ENCODE results near the gene RMI2. TPM values are rescaled to one million over a fixed set of nuclear protein-coding genes. Genes with fewer than 3 reads are reported as not detected.
"Not testable (repeated sequence)": the region's sequence is repeated elsewhere in the genome, so short reads cannot be mapped to it uniquely, and the experiment has no call there.

RMI2 gene
- total RNA-seq, 2 experiments from 2014 or later, result 1.3 to 1.5 TPM

DNA sequence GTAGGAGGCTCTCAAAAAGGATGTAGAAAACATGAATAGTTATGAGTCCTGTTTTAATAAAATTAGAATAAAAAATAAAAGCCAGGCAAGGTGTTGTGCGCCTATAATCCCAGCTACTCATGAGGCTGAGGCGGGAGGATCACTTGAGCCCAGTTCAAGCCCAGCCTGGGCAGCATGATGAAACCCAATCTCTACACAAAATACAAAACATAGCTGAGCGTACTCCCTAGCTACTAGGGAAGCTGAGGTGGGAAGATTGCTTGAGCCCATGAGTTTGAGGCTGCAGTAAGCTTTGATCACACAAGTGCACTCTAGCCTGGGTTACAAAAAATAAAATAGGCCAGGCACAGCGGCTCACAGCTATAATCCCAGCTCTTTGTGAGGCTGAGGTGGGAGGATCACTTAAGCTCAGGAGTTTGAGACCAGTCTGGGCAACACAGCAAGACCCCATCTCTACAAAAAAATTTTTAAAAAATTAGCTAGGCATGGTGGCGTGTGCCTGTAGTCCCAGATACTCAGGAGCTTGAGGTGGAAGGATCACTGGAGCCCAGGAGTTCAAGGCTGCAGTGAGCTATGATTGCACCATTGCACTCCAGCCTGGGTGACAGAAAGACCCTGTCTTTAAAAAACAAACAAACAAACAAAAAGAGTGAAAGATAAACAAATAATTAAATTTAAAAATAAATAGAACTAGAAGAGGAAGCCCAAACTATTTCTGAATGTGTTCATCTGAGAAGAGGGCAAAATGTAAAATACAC is 46.9 kb upstream of the RMI2 start:
- Histone ChIP-seq H3K4me3 (ENCODE audit: low read length) (no peak overlapping the region), H3K27me3 (ENCODE audit: control insufficient read depth in 1 of 2, insufficient read depth in 2 of 2, low read length in 2 of 2) (no peaks in the 10 kb centered on the region), H3K4me1 (ENCODE audit: insufficient read depth, low read length) (peaks cover 24% of the 10 kb centered on the region), H3K9me3 (ENCODE audit: control insufficient read depth in 1 of 2, insufficient read depth in 1 of 2, low read length in 2 of 2) (no peaks in the 10 kb centered on the region), H3K36me3 (ENCODE audit: insufficient read depth, low read length) (no peaks in the 10 kb centered on the region), H3K27ac (ENCODE audit: low read depth in 1 of 2, low read length in 2 of 2) (no peak overlapping the region)
- TF ChIP-seq, protein P1, sequence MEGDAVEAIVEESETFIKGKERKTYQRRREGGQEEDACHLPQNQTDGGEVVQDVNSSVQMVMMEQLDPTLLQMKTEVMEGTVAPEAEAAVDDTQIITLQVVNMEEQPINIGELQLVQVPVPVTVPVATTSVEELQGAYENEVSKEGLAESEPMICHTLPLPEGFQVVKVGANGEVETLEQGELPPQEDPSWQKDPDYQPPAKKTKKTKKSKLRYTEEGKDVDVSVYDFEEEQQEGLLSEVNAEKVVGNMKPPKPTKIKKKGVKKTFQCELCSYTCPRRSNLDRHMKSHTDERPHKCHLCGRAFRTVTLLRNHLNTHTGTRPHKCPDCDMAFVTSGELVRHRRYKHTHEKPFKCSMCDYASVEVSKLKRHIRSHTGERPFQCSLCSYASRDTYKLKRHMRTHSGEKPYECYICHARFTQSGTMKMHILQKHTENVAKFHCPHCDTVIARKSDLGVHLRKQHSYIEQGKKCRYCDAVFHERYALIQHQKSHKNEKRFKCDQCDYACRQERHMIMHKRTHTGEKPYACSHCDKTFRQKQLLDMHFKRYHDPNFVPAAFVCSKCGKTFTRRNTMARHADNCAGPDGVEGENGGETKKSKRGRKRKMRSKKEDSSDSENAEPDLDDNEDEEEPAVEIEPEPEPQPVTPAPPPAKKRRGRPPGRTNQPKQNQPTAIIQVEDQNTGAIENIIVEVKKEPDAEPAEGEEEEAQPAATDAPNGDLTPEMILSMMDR (IDR thresholded peaks at IDR 0.05), result no peak
- ATAC-seq (ENCODE audit: poor library complexity) (no peak), DNase-seq (no peak)
- H3K4me1 Mint-ChIP-seq (ENCODE audit: low read depth), result peaks cover 28% of the 10 kb centered on the region
- intact Hi-C loops (cut with DNase I, micrococcal nuclease), result loop anchor here in 1 of 2 experiments (5.0 kb wide), 1 partner anchor 41 kb away; the partner anchor contains the start of gene SOCS1
- no peaks in the 10 kb centered on the region for H3K27me3 Mint-ChIP-seq
- H3K9me3 Mint-ChIP-seq, result no peaks in the 10 kb centered on the region
- peak overlapping the region; percentile 73 for H3K27ac Mint-ChIP-seq
- CTCF ChIA-PET, result interaction anchor here (0.7 to 2.5 kb wide), 10 partner anchors 16 to 334 kb away, joined by 3 to 14 read pairs (median 4); partner anchors contain the start of gene SOCS1
- H3K36me3 Mint-ChIP-seq (ENCODE audit: low read depth), result no peaks in the 10 kb centered on the region
- H3K4me3 Mint-ChIP-seq, result peak overlapping the region; percentile 82
- POLR2A ChIA-PET, result interaction anchor here (0.8 to 3.7 kb wide), 7 partner anchors 12 to 74 kb away, joined by 3 to 47 read pairs (median 11); partner anchors contain the start of gene SOCS1

DNA sequence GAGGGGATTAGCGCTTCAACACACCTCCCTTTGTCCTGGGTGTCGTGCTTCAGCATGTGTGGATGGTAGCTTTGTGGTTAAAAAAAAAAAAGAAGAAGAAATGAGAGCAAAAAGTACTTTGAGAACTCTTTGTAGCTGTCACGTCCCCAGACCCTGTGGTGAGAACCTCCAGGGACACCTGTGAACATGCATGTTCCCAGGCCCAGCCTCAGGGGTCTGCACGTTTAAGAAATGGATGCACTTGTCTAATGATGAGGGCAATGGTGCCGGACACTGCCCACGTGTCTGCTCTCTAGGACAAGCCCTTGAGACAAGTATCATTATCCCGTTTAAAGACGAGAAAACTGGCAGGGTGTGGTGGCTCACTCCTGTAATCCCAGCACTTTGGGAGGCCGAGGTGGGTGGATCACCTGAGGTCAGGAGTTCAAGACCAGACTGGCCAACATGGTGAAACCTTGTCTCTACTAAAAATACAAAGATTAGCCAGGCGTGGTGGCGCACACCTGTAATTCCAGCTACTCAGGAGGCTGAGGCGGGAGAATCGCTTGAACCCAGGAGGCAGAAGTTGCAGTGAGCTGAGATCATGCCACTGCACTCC is 46.2 kb upstream of the RMI2 start:
- peak in 3 of 14 experiments; percentile 8 to 27 (median 22) for DNase-seq
- ATAC-seq (ENCODE audit: poor library complexity), result not testable (repeated sequence)
- H3K4me3 Mint-ChIP-seq, result peak overlapping the region; percentile 36

DNA sequence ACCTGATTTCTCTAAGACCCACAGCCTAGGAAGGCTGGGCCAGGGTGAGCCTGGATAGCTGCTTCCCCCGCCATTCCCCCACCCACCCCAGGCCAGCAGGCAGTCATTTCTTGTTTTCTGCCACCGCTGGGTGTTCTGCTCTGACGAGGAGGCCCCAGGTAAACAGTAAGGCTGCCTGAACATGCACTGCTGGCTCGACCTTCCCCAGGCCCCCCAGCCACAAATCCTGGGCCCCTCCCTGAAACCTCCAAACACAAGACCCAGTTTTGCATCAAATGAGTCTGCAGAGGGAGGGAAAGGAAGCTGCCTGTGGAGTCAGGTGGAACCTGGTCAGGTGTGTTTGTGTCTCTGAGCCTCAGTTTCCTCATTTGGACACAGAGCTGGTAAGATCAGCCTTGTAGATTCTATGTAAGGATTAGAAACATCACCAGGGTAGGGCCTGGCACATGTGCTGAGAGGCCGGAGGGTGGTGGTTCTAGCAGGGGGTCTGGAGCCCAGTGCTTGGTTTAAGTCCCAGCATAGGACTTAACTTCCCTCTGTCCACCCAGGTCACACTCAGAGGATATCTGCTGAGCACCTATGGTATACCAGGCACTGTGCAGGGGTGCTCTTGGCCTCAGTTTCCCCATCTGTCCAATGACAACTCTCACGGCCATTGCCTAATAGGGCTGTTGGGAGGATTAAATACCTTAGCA is 45.2 kb upstream of the RMI2 start:
- Histone ChIP-seq H3K4me3 (ENCODE audit: low read length) (no peak overlapping the region), H3K9me3 (ENCODE audit: control insufficient read depth in 1 of 2, insufficient read depth in 1 of 2, low read length in 2 of 2) (no peaks in the 10 kb centered on the region), H3K36me3 (ENCODE audit: insufficient read depth, low read length) (no peaks in the 10 kb centered on the region), H3K27me3 (ENCODE audit: control insufficient read depth in 1 of 2, insufficient read depth in 2 of 2, low read length in 2 of 2) (no peaks in the 10 kb centered on the region), H3K27ac (ENCODE audit: low read depth in 1 of 2, low read length in 2 of 2) (no peak overlapping the region), H3K4me1 (ENCODE audit: insufficient read depth, low read length) (peaks cover 24% of the 10 kb centered on the region)
- ATAC-seq (ENCODE audit: poor library complexity) (no peak), DNase-seq (no peak)
- no peak overlapping the region for H3K27ac Mint-ChIP-seq
- H3K36me3 Mint-ChIP-seq (ENCODE audit: low read depth), result no peaks in the 10 kb centered on the region
- H3K27me3 Mint-ChIP-seq, result no peaks in the 10 kb centered on the region
- TF ChIP-seq, protein P1 (IDR thresholded peaks at IDR 0.05), result no peak
- H3K4me3 Mint-ChIP-seq, result no peak overlapping the region
- intact Hi-C loops (cut with DNase I, micrococcal nuclease), result loop anchor here in 1 of 2 experiments (5.0 kb wide), 1 partner anchor 43 kb away; the partner anchor contains the start of gene SOCS1
- ChIA-PET POLR2A (interaction anchor here (3.7 kb wide), 1 partner anchor 11 kb away, joined by 29 read pairs; no protein-coding TSS in a partner anchor), CTCF (no interaction called here)
- H3K9me3 Mint-ChIP-seq, result no peaks in the 10 kb centered on the region
- peaks cover 26% of the 10 kb centered on the region for H3K4me1 Mint-ChIP-seq (ENCODE audit: low read depth)

More for the DNA sequence above, 46.2 kb upstream of the RMI2 start:
- not testable (repeated sequence) for H3K36me3 Mint-ChIP-seq (ENCODE audit: low read depth); H3K36me3 ChIP-seq (ENCODE audit: insufficient read depth, low read length); H3K4me3 ChIP-seq (ENCODE audit: low read length); H3K9me3 Mint-ChIP-seq; H3K27ac ChIP-seq (ENCODE audit: low read depth in 1 of 2, low read length in 2 of 2); H3K27ac Mint-ChIP-seq; H3K9me3 ChIP-seq (ENCODE audit: control insufficient read depth in 1 of 2, insufficient read depth in 1 of 2, low read length in 2 of 2); H3K27me3 Mint-ChIP-seq; H3K27me3 ChIP-seq (ENCODE audit: control insufficient read depth in 1 of 2, insufficient read depth in 2 of 2, low read length in 2 of 2)
- POLR2A ChIA-PET, result interaction anchor here (0.8 to 3.7 kb wide), 3 partner anchors 12 to 43 kb away, joined by 3 to 47 read pairs (median 29); partner anchors contain the start of gene SOCS1
- peaks cover 26% of the 10 kb centered on the region for H3K4me1 Mint-ChIP-seq (ENCODE audit: low read depth)
- CTCF ChIA-PET, result interaction anchor here (1.6 to 2.5 kb wide), 3 partner anchors 43 to 335 kb away, joined by 4 to 14 read pairs (median 9); partner anchors contain the start of gene SOCS1
- peaks cover 24% of the 10 kb centered on the region for H3K4me1 ChIP-seq (ENCODE audit: insufficient read depth, low read length)
- intact Hi-C loops (cut with DNase I, micrococcal nuclease), result loop anchor here in 1 of 2 experiments (5.0 kb wide), 1 partner anchor 42 kb away; the partner anchor contains the start of gene SOCS1

Measured in CD4-positive, alpha-beta T cell (primary cell).